Measurements from ENCODE around the gene SRBD1. TPM values are rescaled to one million over a fixed set of nuclear protein-coding genes. Genes with fewer than 3 reads are reported as not detected.

The SRBD1 gene
- total and polyA plus RNA-seq, 2 of the 8 experiments (the other 6 are each of a cell fraction or from before 2014, with no cell fraction given), result 4.6 to 20.0 TPM

GRCh38 chr2:45647356-45647755 lies 36.3 kb upstream of the SRBD1 start:
- no peak overlapping the region for H3K4ac ChIP-seq (replicated peaks; ENCODE audit: insufficient read length, low read depth, low read length)
- no peak overlapping the region for H3K18ac ChIP-seq (ENCODE audit: extremely low read depth, low read length)
- no peak overlapping the region for H4K91ac ChIP-seq (replicated peaks; ENCODE audit: insufficient read length, low read length)
- no peak overlapping the region for H2BK15ac ChIP-seq (ENCODE audit: low read length)
- H3K27ac ChIP-seq (ENCODE audit: low read depth, low read length), result no peak overlapping the region
- FAIRE-seq, result no peak
- no peak overlapping the region for H2BK120ac ChIP-seq (replicated peaks; ENCODE audit: low read depth, low read length)
- no peak overlapping the region for H3K14ac ChIP-seq (ENCODE audit: insufficient read length)
- peaks cover 0 to 3% (median 1%) of the 10 kb centered on the region in 4 experiments; a peak in 6 of 7 replicates for H3K4me1 ChIP-seq (replicated peaks in 1 of 4; ENCODE audit: control insufficient read depth in 3 of 4, insufficient read depth in 4 of 4, low read length in 3 of 4)
- peaks cover 21% of the 10 kb centered on the region for H3K23me2 ChIP-seq (ENCODE audit: low read depth, low read length)
- no peaks in the 10 kb centered on the region for H3K79me1 ChIP-seq (ENCODE audit: low read depth, low read length)
- H2AK5ac ChIP-seq (ENCODE audit: low read depth, low read length), result no peak overlapping the region
- no peaks in the 10 kb centered on the region for H3K79me2 ChIP-seq (ENCODE audit: control insufficient read depth in 1 of 2, insufficient read depth in 2 of 2, low read length in 2 of 2)
- POLR2A ChIA-PET (ENCODE audit: partially characterized antibody), result no interaction called here
- no peak overlapping the region for H3K23ac ChIP-seq (ENCODE audit: insufficient read length)
- peaks cover 15 to 58% (median 42%) of the 10 kb centered on the region in 4 experiments for H3K27me3 ChIP-seq (replicated peaks in 1 of 4; ENCODE audit: control insufficient read depth in 3 of 4, extremely low read depth in 1 of 4, insufficient read depth in 3 of 4, low read length in 3 of 4)
- H2AFZ ChIP-seq (ENCODE audit: low read length), result no peak overlapping the region
- 83% methylated on average over 9 of the region's 9 CpGs; no CpG with 5 or more reads in 1 of the 2 experiments for WGBS, 2 experiments (ENCODE audit: extremely low coverage in 1 of 2, insufficient coverage in 1 of 2, insufficient read length in 1 of 2, insufficient replicate concordance in 2 of 2, low coverage in 1 of 2, low lambda C conversion rate in 2 of 2, missing lambda C conversion rate in 1 of 2)
- CTCF ChIA-PET (ENCODE audit: partially characterized antibody), result interaction anchor here (0.6 to 1.9 kb wide), 6 partner anchors 10 to 765 kb away, joined by 3 to 5 read pairs (median 4); no protein-coding TSS in a partner anchor
- H2BK12ac ChIP-seq (ENCODE audit: low read depth, low read length), result no peak overlapping the region
- H4K20me1 ChIP-seq (replicated peaks in 1 of 2; ENCODE audit: control insufficient read depth in 1 of 2, insufficient read depth in 2 of 2, low read length in 2 of 2), result peaks cover 0 to 3% of the 10 kb centered on the region in 2 experiments
- H3K9ac ChIP-seq (replicated peaks in 1 of 4; ENCODE audit: extremely low read depth in 1 of 4, low read depth in 3 of 4, low read length in 3 of 4), result no peak overlapping the region
- no peak overlapping the region for H3K56ac ChIP-seq (replicated peaks; ENCODE audit: insufficient read length, low read depth, low read length)
- no peak overlapping the region for H2BK5ac ChIP-seq (ENCODE audit: low read depth, low read length)
- TF ChIP-seq TEAD4 (IDR thresholded peaks at IDR 0.05; ENCODE audit: low read depth, low read length), result no peak
- TF ChIP-seq KDM1A (IDR thresholded peaks at IDR 0.05; ENCODE audit: borderline replicate concordance, low read length), result no peak
- no peak for TF ChIP-seq RXRA (IDR thresholded peaks at IDR 0.05; ENCODE audit: insufficient read depth, low read depth, low read length)
- no peak for TF ChIP-seq CHD1 (IDR thresholded peaks at IDR 0.05; ENCODE audit: low read depth, low read length)
- no peak for TF ChIP-seq NANOG (IDR thresholded peaks at IDR 0.05; ENCODE audit: insufficient read depth, low read depth, low read length, poor library complexity, severe bottlenecking)
- no peak for TF ChIP-seq E2F6 (IDR thresholded peaks at IDR 0.05)
- TF ChIP-seq JUN (IDR thresholded peaks at IDR 0.05; ENCODE audit: low read depth, low read length), result no peak
- TF ChIP-seq ATF2 (IDR thresholded peaks at IDR 0.05; ENCODE audit: low read length), result no peak
- no peak for TF ChIP-seq FOSL1 (IDR thresholded peaks at IDR 0.05; ENCODE audit: insufficient read depth, low read depth, low read length)
- TF ChIP-seq RBBP5 (IDR thresholded peaks at IDR 0.05; ENCODE audit: borderline replicate concordance, low read depth, low read length), result no peak
- TF ChIP-seq EGR1 (IDR thresholded peaks at IDR 0.05; ENCODE audit: borderline replicate concordance, low read depth, low read length), result no peak
- no peak overlapping the region for H3K4me3 ChIP-seq (ENCODE audit: extremely low read depth in 1 of 4, insufficient read depth in 2 of 4, low read depth in 3 of 4, low read length in 4 of 4)
- no peak overlapping the region for H3K4me2 ChIP-seq (ENCODE audit: insufficient read depth in 1 of 2, low read depth in 2 of 2, low read length in 2 of 2)
- H3K9me3 ChIP-seq (ENCODE audit: insufficient read depth in 2 of 2, low read depth in 1 of 2, low read length in 1 of 2), result no peaks in the 10 kb centered on the region
- H2BK20ac ChIP-seq (ENCODE audit: low read length), result no peak overlapping the region
- H3K36me3 ChIP-seq (ENCODE audit: control insufficient read depth in 2 of 4, insufficient read depth in 4 of 4, low read length in 3 of 4), result no peaks in the 10 kb centered on the region
- H4K5ac ChIP-seq (ENCODE audit: insufficient read length, low read depth, low read length), result no peak overlapping the region
- no peak overlapping the region for H4K8ac ChIP-seq (ENCODE audit: extremely low read depth, insufficient read depth, low read length)
- DNase-seq (ENCODE audit: low read depth in 1 of 2, low spot score in 2 of 2), result no peak

All from H1 (cell line).